Kidney (tissue), 14 donors: Measurements from ENCODE around the gene POU2F2. TPM values are rescaled to one million over a fixed set of nuclear protein-coding genes. Genes with fewer than 3 reads are reported as not detected.
"Not testable (repeated sequence)": the region's sequence is repeated elsewhere in the genome, so short reads cannot be mapped to it uniquely, and the experiment has no call there.

ENCODE experiments used
- DNase-seq, 5 donors: peaks; one replicate each; pipeline ENCODE4 v3.0.0-alpha.2; 2013 to 2020
- FAIRE-seq: peaks from 2 replicates; lab custom pipeline; 2012; peaks lifted over from hg19 to GRCh38; lab: Jason Lieb, UNC
- H3K27ac ChIP-seq, 2 donors: one replicate each; pipeline ENCODE4 v1.7.0; 2013; ENCODE audit warnings: low read depth in 2 of 2, low read length in 2 of 2, inconsistent platforms in 1 of 2
- H3K27me3 ChIP-seq: one replicate; pipeline ENCODE4 v1.7.1; 2013; ENCODE audit warnings: low read length, inconsistent platforms; ENCODE audit not compliant: control insufficient read depth, insufficient read depth
- H3K36me3 ChIP-seq, 3 donors: one replicate each; pipeline versions ENCODE4 v1.7.0 to v1.7.1; 2013; ENCODE audit warnings: low read length in 3 of 3, control low read depth in 1 of 3, inconsistent platforms in 1 of 3; ENCODE audit not compliant: insufficient read depth in 3 of 3, control insufficient read depth in 2 of 3
- H3K4me1 ChIP-seq, 3 donors: one replicate each; pipeline versions ENCODE4 v1.7.0 to v1.7.1; 2013; ENCODE audit warnings: low read length in 3 of 3, inconsistent platforms in 1 of 3, low read depth in 1 of 3; ENCODE audit not compliant: control insufficient read depth in 2 of 3, insufficient read depth in 2 of 3
- H3K4me3 ChIP-seq, 3 donors: one replicate each; pipeline versions ENCODE4 v1.7.0 to v1.8.1; 2013; ENCODE audit warnings: low read length in 3 of 3, control low read depth in 1 of 3, inconsistent platforms in 1 of 3
- H3K9ac ChIP-seq, 3 donors: one replicate each; pipeline versions ENCODE4 v1.7.0 to v1.7.1; 2013; ENCODE audit warnings: low read length in 3 of 3, control low read depth in 1 of 3, inconsistent platforms in 1 of 3
- H3K9me3 ChIP-seq, 3 donors: one replicate each; pipeline versions ENCODE4 v1.7.0 to v1.7.1; 2013; ENCODE audit warnings: low read length in 3 of 3, control low read depth in 1 of 3, inconsistent platforms in 1 of 3; ENCODE audit not compliant: control insufficient read depth in 2 of 3, insufficient read depth in 1 of 3
- intact Hi-C: fragments of 100-400 bp; cut with DNase I; formaldehyde crosslinking; loops from one replicate; pipeline ENCODE4 v1.11.1; 2022
- polyA plus RNA-seq: library from polyadenylated mRNA; stranded (reverse); fragments of 350-450 nt; fragmentation: Illumina TruSeq; extraction: RNeasy Lipid Tissue Mini Kit (QIAGEN cat#74804); gene quantifications from one replicate; pipeline ENCODE4 v1.2.3, GENCODE V29; 2014; ENCODE audit warnings: low read depth, low replicate concordance; ENCODE audit not compliant: insufficient read depth
- total RNA-seq: library from RNA; stranded (reverse); fragmentation: NEBNext Ultra II Directional; extraction: Animal tissue kit (Norgen Biotek cat#: 25700); gene quantifications from one replicate; pipeline ENCODE4 v1.2.1, GENCODE V29; 2021
- TF ChIP-seq, protein P1 (sequence below): IDR thresholded peaks from 3 replicates; pipeline ENCODE4 v1.5.1; 2012; ENCODE audit warnings: mild to moderate bottlenecking, moderate library complexity, borderline replicate concordance; ENCODE audit not compliant: insufficient read depth; ENCODE audit errors: extremely low read depth
- donor health status: control.
- donor health status: control.
- donor health status: control.
- donor health status: control.
- donor health status: control.
- donor health status: DM: yes; HTN: yes; CAD: no.
- donor health status: Normal renal cell carcinoma (clear cell type).

POU2F2 gene
- total and polyA plus RNA-seq, 2 donors from 2014 or later, result 1.3 to 9.8 TPM

DNA sequence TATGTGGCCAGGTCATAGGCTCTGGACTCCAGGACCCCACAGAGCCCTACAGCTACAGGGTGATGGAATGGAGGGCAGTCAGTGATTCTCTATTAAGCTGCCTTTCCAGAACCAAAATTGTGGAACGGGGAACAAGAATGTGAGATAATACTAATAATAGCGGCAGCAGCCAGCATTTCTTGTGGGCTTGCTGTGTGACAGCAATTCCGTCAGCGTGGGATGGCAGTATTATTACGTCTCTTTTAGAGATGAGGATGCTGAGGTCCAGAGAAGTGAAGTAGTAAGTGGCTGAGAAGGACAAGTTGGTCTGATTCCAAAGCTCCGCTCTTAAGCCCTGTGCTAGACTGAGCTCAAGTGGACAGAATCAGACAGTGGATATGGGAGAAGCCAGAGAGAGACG lies 86.7 kb downstream of the POU2F2 start:
- intact Hi-C loops, result no loop called here
- FAIRE-seq (no peak), DNase-seq (no peak)
- no peak overlapping the region for H3K9ac ChIP-seq
- H3K36me3 ChIP-seq, result peaks cover 0 to 2% (median 0%) of the 10 kb centered on the region in 3 donors
- no peak overlapping the region for H3K27ac ChIP-seq
- TF ChIP-seq, protein P1, sequence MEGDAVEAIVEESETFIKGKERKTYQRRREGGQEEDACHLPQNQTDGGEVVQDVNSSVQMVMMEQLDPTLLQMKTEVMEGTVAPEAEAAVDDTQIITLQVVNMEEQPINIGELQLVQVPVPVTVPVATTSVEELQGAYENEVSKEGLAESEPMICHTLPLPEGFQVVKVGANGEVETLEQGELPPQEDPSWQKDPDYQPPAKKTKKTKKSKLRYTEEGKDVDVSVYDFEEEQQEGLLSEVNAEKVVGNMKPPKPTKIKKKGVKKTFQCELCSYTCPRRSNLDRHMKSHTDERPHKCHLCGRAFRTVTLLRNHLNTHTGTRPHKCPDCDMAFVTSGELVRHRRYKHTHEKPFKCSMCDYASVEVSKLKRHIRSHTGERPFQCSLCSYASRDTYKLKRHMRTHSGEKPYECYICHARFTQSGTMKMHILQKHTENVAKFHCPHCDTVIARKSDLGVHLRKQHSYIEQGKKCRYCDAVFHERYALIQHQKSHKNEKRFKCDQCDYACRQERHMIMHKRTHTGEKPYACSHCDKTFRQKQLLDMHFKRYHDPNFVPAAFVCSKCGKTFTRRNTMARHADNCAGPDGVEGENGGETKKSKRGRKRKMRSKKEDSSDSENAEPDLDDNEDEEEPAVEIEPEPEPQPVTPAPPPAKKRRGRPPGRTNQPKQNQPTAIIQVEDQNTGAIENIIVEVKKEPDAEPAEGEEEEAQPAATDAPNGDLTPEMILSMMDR, result no peak
- H3K4me1 ChIP-seq, result no peaks in the 10 kb centered on the region
- no peak overlapping the region for H3K4me3 ChIP-seq
- no peaks in the 10 kb centered on the region for H3K9me3 ChIP-seq
- no peaks in the 10 kb centered on the region for H3K27me3 ChIP-seq

DNA sequence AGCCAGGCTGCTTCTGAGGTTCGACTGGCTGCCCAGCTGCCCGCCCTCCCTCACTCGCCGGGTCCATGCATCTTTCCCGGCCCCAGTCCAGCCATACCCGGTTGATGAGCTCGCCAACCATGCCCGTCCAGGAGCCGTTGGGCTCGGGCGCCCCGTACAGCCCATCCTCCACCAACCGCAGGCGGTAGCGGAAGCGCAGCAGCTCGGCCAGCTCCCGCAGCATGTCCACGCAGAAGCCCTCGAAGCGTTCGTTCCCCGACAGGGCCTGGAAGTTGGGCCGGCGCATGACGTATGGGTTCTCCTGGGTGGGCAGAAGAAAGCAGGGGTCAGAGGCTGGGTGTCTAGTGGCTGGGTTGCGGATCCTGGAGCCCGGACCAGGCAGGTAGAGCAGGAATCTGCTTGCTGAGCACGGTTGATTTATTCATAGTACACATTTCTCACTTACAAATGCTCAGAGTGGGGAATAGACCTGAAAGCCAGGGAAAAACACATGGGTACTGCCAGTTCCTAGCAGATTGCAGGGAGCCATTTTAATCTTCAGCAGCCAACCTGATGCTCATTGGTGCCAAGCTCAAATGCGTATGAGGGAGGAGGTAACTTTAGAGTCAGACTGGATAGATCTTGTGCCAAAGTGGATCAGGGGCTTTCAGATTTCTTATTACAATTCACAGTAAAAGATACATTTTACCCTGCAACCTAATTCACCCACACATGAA lies 89.6 kb downstream of the POU2F2 start:
- Histone ChIP-seq H3K9ac (no peak overlapping the region), H3K9me3 (no peaks in the 10 kb centered on the region), H3K27me3 (no peaks in the 10 kb centered on the region), H3K36me3 (peaks cover 0 to 2% (median 0%) of the 10 kb centered on the region in 3 donors), H3K4me1 (no peaks in the 10 kb centered on the region), H3K27ac (no peak overlapping the region), H3K4me3 (no peak overlapping the region)
- intact Hi-C loops, result no loop called here
- no peak for FAIRE-seq
- TF ChIP-seq, protein P1, result no peak
- no peak for DNase-seq

DNA sequence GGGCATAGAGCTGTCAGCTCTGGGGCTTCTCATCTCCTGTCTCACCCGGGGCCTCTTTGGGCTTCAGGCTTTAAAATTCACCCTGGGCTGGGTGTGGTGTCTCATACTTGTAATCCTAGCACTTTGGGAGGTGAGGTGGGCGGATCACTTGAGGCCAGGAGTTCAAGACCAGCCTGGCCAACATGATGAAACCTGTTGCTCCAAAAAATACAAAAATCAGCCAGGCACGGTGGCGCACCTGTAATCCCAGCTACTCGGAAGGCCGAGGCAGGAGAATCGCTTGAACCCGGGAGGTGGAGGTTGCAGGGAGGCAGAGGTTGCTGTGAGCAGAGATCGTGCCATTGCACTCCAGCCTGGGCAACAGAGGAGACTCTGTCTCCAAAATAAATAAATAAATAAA lies 91.8 kb downstream of the POU2F2 start:
- H3K4me3 ChIP-seq, H3K27ac ChIP-seq, H3K9me3 ChIP-seq, intact Hi-C loops, H3K36me3 ChIP-seq, DNase-seq, H3K4me1 ChIP-seq, H3K9ac ChIP-seq, H3K27me3 ChIP-seq, FAIRE-seq: not testable (repeated sequence)

DNA sequence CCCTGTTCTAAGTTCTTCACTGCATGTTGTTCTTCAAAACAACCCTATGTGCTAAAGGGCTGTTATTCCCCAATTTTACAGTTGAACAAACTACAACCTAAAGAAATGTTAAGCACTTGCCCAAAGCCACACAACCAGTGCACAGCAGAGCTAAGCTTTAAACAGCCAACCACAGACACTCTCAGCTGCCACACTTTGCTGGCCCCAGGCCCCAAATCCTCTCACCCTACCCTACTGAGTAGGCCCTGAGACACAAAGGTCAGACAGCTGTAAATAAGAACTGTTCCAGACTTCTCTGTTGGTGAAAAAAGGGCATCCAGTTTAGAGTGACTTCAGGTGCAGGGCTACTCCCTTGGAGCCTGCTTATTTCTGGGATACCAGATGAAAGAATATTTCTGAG lies 92.2 kb downstream of the POU2F2 start:
- peaks cover 0 to 2% (median 0%) of the 10 kb centered on the region in 3 donors for H3K36me3 ChIP-seq
- H3K27ac ChIP-seq, result no peak overlapping the region
- no peaks in the 10 kb centered on the region for H3K27me3 ChIP-seq
- no peaks in the 10 kb centered on the region for H3K9me3 ChIP-seq
- FAIRE-seq (no peak), DNase-seq (no peak)
- intact Hi-C loops, result no loop called here
- TF ChIP-seq, protein P1, result no peak
- no peak overlapping the region for H3K4me3 ChIP-seq
- H3K9ac ChIP-seq, result no peak overlapping the region
- H3K4me1 ChIP-seq, result no peaks in the 10 kb centered on the region
